ENCODE measurements around the gene SNRPA. TPM values are rescaled to one million over a fixed set of nuclear protein-coding genes. Genes with fewer than 3 reads are reported as not detected.

The SNRPA gene
- total and polyA plus RNA-seq, 2 of the 4 experiments (the other 2 are of a cell fraction): 30.3 to 81.3 TPM

GRCh38 chr19:40780582-40780981 is 29.6 kb downstream of the SNRPA start:
- intact Hi-C loops (cut with micrococcal nuclease): no loop called here
- no peak overlapping the region for H3K18ac ChIP-seq (ENCODE audit: low read depth, low read length)
- no peak for ATAC-seq (ENCODE audit: low read depth)
- POLR2A ChIA-PET (ENCODE audit: unreplicated experiment): no interaction called here
- H3K27me3 ChIP-seq (ENCODE audit: control insufficient read depth, insufficient read depth, low read length): no peaks in the 10 kb centered on the region
- H3K14ac ChIP-seq (replicated peaks; ENCODE audit: low read depth, low read length): no peak overlapping the region
- no peak overlapping the region for H4K91ac ChIP-seq (ENCODE audit: insufficient read depth, low read depth, low read length)
- no peak for DNase-seq
- H3K9me3 ChIP-seq (ENCODE audit: control insufficient read depth, insufficient read depth, low read length): no peaks in the 10 kb centered on the region
- dilution Hi-C loops (cut with HindIII; ENCODE audit: low sequenced_read_pairs, unreplicated experiment): no loop called here
- H3K4me3 ChIP-seq (ENCODE audit: insufficient read depth, low read depth, low read length): no peak overlapping the region
- H2BK120ac ChIP-seq (ENCODE audit: low read depth, low read length): no peak overlapping the region
- peaks cover 6% of the 10 kb centered on the region for H3K4me1 ChIP-seq (ENCODE audit: control insufficient read depth, insufficient read depth, low read length)
- in situ Hi-C loops (cut with MboI; ENCODE audit: low sequenced_read_pairs): no loop called here
- no peak overlapping the region for H2AK5ac ChIP-seq (ENCODE audit: low read depth, low read length)
- H3K27ac ChIP-seq (ENCODE audit: insufficient read depth, low read length): no peak overlapping the region
- H3K4me2 ChIP-seq (ENCODE audit: low read depth, low read length): no peak overlapping the region
- CTCF ChIA-PET: no interaction called here
- H3K23ac ChIP-seq (ENCODE audit: low read depth, low read length): no peak overlapping the region
- peaks cover 10% of the 10 kb centered on the region for H3K9me1 ChIP-seq (ENCODE audit: insufficient read depth, low read length)
- WGBS, 2 experiments (ENCODE audit: extremely low coverage in 2 of 2, insufficient read length in 1 of 2): 92% methylated on average over 4 of the region's 5 CpGs; no CpG with 5 or more reads in 1 of the 2 experiments
- TF ChIP-seq ELK1 (IDR thresholded peaks at IDR 0.05; ENCODE audit: borderline replicate concordance, low read depth, low read length) (no peak), POLR2A (IDR thresholded peaks at IDR 0.05; ENCODE audit: low read depth, low read length) (no peak), CTCF (conservative IDR thresholded peaks at IDR 0.05; ENCODE audit: low read depth, low read length) (no peak), RAD21 (IDR thresholded peaks at IDR 0.05; ENCODE audit: low read length) (no peak), CHD1 (IDR thresholded peaks at IDR 0.05; ENCODE audit: low read depth, low read length) (no peak), USF2 (IDR thresholded peaks at IDR 0.05; ENCODE audit: low read depth, low read length) (no peak), RCOR1 (IDR thresholded peaks at IDR 0.05; ENCODE audit: insufficient replicate concordance, low read length) (no peak), MAFK (IDR thresholded peaks at IDR 0.05; ENCODE audit: low read depth, low read length) (no peak), NFE2L2 (IDR thresholded peaks at IDR 0.05; ENCODE audit: low read depth, low read length) (no peak), BHLHE40 (IDR thresholded peaks at IDR 0.05; ENCODE audit: low read depth, low read length) (no peak), FOS (IDR thresholded peaks at IDR 0.05; ENCODE audit: low read depth, low read length) (no peak), MAZ (IDR thresholded peaks at IDR 0.05; ENCODE audit: borderline replicate concordance, low read depth, low read length) (no peak), CEBPB (IDR thresholded peaks at IDR 0.05; ENCODE audit: low read depth, low read length) (no peak)
- no peak overlapping the region for H2BK20ac ChIP-seq (ENCODE audit: low read depth, low read length)
- H2BK15ac ChIP-seq (ENCODE audit: low read depth, low read length): no peak overlapping the region
- H3K56ac ChIP-seq (ENCODE audit: extremely low read depth, insufficient read depth, low read length): no peak overlapping the region
- no peak overlapping the region for H4K5ac ChIP-seq (ENCODE audit: low read depth, low read length)
- peaks cover 9% of the 10 kb centered on the region; the same call in 1 of the 2 replicates for H4K20me1 ChIP-seq (ENCODE audit: insufficient read depth, low read length)
- no peak overlapping the region for H2AFZ ChIP-seq (replicated peaks; ENCODE audit: low read length, poor library complexity)
- H3K9ac ChIP-seq (ENCODE audit: low read depth, low read length): no peak overlapping the region
- no TSS peak for BruUV-seq (replicated peaks)
- H3K36me3 ChIP-seq (ENCODE audit: control insufficient read depth, insufficient read depth, low read length): peaks cover 2% of the 10 kb centered on the region
- H4K8ac ChIP-seq (ENCODE audit: low read depth in 2 of 2, low read length in 2 of 2): no peak overlapping the region
- H2BK5ac ChIP-seq (ENCODE audit: low read depth, low read length, poor library complexity, severe bottlenecking): no peak overlapping the region
- peaks cover 8 to 18% of the 10 kb centered on the region in 2 experiments; a peak in 3 of 4 replicates for H3K79me1 ChIP-seq (ENCODE audit: low read depth in 1 of 2, low read length in 2 of 2)
- H3K4ac ChIP-seq (ENCODE audit: low read depth, low read length): no peak overlapping the region
- no peak overlapping the region for H2AK9ac ChIP-seq (replicated peaks; ENCODE audit: low read depth, low read length, poor library complexity)
